NCI-H2029 treated with DMSO at 0.1 percent for 48 hours (cell line): ENCODE data around the gene SLC12A2.

ENCODE experiments used
- DNase-seq: peaks from one replicate; lab custom pipeline; 2025; lab: John Stamatoyannopoulos, UW

SLC12A2 gene

GRCh38 chr5:128172102-128172501 is 88.5 kb downstream of the SLC12A2 start:
- DNase-seq: no peak

GRCh38 chr5:128174951-128175350 is 91.4 kb downstream of the SLC12A2 start:
- no peak for DNase-seq

DNA sequence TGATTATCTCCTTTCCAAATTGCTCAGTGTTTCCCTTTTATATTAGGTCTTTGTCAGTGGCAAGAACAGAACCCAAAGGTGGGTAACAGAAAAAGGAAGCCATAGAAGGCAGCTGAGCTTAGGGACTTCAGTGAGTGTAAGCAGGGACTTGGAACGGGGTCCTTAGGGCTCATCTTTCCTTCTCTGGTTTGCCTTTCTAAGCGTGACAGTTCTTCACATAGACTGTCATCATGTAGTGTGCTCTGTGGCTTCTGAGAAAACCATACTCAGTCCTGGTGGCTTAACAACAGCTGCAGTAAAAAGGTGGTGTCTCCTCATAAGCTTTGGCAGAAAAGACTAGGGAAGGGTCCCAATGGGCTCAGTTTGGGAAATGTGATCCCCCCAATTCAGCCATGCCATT is 108.8 kb downstream of the SLC12A2 start:
- no peak for DNase-seq

DNA sequence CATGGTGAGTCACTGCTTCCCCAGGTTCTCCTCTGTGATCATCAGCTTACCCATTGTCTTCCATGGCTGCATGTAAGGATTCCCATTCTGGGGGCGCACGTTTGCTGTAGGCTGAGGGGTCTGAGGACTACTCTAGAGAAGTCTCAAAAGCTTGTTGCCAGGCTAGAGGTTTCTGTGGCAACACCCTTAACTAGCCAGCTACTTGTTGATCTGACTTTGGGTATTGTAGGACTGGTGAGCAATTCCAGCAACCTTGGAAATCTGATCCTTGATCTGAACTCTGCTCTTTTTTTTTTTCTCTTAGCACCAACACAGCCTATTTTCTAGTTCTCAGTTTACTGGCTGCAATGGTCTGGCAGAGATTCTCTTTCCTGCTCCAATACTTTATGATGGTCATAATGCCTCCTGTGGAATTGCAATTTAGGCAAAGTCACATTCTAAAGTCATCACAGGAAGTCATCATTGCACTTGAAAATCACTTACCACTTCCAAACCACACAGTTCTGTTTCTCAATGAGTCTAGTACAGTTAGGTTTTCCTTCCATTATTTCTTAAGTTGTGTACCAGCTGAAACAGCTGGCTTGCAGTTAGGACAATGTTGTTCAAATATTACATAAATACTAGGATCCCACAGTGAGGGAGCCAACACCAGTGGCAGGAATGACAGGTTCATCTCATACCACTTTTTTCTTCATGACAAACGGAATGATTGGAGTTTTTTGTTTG is 110.3 kb downstream of the SLC12A2 start:
- DNase-seq: no peak

DNA sequence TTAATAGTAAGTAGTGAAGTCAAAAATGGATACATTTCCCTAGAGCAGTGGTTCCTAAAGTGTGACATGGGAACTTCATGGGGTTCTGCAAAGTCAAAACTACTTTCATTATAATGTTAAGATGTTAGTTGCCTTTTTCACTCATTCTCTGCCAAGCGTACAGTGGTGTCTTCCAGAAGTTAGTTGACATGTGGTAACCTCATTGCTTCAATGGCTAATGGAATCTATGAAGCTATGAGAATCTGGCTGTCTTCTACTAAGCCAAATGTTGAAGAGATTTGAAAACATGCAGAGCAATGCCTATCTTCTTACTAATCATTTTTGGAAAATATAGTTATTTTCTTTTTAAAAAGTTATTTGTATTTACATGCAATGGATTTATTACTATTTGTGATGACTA is 111.8 kb downstream of the SLC12A2 start:
- DNase-seq: no peak

DNA sequence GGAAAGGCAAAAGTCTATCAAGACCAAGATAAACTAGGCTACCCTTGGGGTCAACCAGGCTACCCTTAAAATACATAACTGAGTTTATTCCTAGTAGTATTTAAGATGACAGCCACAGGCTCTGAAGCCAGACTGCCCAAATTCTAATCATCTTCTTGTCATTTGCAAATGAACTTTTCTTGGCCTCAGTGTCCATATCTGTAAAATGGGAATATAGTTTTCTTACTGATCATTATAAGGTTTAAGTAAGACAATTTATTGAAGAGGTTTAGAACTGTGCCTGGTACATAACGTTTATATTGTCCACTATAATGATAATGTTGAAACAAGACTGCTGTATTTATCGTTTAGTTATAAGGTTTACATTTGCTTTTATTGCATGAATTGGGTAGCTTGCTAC is 112.5 kb downstream of the SLC12A2 start:
- no peak for DNase-seq

DNA sequence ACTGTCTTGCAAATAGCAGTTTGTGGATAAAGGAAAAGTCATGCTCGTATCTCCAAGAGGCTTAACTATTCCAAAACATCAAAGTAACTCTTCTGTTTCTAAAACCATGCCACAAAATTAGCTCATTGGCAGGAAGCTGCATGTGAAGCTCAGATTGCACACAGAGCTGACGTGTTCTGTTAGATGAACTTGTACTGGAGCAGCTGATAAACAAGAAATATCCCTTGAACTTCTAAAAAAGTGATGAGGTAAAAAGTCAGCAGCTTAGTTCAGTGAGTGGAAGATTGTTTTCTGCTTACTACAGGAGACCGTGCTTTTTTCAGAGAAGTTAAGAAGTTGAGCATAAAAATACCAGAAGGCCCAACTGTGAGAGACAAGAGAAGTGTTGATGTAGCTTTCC is 113.2 kb downstream of the SLC12A2 start:
- no peak for DNase-seq

- no peak for DNase-seq
These were observed 114.4 kb downstream of the SLC12A2 start for GRCh38 chr5:128197896-128198522.

- DNase-seq: no peak
These were observed 115.5 kb downstream of the SLC12A2 start for GRCh38 chr5:128199104-128199503.

- DNase-seq: no peak
These were observed 116.0 kb downstream of the SLC12A2 start for GRCh38 chr5:128199611-128200010.

- DNase-seq: no peak
These were observed 117.7 kb downstream of the SLC12A2 start for GRCh38 chr5:128201065-128201926.

DNA sequence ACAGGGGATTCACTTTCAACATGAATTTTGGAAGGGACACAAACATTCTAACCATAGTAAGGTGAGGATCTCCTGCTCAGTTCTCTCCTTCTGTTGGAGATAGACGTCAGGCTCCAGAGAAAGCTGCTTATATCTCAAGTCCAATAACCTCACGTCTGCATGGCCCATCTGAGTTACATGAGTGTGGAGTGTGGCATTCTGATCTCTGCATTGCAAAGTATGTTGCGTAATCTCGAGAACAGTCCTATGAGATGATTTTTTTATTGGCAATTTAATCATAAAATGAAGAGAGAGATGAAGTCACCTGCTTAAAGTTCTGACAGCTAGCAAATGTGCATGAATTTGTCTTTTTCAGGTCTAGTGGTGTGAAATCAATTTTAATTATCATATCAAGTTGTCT is 118.8 kb downstream of the SLC12A2 start:
- no peak for DNase-seq

DNA sequence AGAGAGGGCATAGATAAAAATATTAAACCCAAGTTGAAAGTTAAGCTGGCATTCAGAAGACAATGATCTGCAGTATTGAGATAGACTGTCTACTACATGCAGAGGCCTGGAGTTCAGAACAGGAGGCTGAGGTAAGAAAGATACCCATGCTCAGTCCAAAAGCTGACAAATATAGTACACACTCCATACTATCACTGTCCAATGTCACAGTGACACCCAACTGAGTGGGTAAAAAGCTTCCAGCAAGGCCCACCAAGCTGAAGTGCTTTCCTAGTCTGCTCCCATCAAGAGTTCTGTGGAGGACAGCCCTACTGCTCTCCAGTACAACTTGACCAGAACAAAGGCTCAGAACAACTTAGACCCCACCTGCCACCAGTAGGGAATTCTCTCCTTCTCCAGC is 124.9 kb downstream of the SLC12A2 start:
- no peak for DNase-seq

DNA sequence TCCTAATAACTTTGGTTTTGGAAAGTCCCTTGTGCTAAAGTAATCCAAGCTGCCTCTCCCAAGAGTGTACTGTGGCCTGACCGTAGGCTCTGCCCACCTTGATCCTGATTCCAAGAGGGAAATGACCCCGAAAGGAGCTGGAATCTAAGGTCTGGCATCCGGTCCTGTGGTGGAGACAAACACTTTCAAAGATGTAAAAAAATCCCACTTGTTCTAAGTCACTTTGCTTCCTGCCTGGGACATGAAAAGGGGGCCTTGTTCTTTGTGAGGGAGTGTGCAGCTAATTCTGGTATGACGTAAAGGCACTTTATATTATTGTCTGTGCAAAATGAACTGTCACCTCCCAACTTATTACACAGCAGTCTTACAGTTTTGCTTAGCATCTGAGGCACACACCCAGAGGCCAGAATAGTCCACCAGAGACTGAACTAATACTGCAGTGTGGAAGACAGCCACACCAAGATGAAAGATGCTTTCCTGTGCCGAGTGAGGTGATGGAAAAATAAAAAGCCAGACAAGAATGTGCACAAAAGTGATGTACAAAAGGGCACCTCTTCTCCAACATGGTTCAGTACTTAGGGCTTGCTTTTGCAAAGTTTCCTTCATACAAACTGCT is 128.7 kb downstream of the SLC12A2 start:
- DNase-seq: no peak

GRCh38 chr5:128213340-128213739 is 129.8 kb downstream of the SLC12A2 start:
- peak; percentile 24 for DNase-seq

GRCh38 chr5:128213833-128214232 is 130.3 kb downstream of the SLC12A2 start:
- no peak for DNase-seq

GRCh38 chr5:128216285-128216684 is 132.7 kb downstream of the SLC12A2 start:
- no peak for DNase-seq

- no peak for DNase-seq
These were observed 133.4 kb downstream of the SLC12A2 start for GRCh38 chr5:128216860-128217531.

DNA sequence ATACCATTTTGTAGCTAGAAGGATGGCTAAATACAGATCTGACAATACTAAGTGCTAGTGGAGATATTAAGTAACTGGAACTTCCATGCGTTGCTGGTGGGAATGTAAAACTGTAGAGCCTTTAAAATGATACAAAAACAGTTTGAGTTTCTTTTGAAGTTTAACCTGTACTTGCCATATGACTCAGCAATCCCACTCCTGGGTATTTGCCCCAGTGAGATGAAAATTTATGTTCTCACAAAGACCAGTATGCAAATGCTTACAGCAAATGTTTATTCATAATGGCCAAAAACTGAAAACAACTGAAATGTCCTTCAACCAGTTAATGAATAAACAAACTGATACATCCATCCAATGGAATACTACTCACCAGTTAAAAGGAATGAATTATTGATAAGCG is 137.3 kb downstream of the SLC12A2 start:
- no peak for DNase-seq

DNA sequence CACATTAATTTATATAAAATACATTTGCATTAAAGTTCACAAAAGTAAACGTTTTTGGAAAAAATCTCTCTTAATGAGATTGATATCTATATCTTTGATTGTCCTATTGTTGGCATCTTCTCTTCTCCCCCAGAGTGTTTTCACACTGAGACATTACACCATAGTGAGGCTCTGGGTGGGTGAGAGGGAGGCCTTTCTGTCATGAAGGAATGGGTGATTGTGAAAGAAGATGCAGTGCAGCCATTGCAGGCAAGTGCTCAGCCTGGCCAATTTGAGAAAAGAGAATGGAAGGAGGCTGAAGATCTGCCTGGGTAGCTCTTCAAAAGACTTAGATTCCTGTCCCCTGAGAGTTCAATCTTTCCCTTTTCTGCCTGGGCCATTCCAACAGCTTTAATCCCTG is 140.8 kb downstream of the SLC12A2 start:
- no peak for DNase-seq

DNA sequence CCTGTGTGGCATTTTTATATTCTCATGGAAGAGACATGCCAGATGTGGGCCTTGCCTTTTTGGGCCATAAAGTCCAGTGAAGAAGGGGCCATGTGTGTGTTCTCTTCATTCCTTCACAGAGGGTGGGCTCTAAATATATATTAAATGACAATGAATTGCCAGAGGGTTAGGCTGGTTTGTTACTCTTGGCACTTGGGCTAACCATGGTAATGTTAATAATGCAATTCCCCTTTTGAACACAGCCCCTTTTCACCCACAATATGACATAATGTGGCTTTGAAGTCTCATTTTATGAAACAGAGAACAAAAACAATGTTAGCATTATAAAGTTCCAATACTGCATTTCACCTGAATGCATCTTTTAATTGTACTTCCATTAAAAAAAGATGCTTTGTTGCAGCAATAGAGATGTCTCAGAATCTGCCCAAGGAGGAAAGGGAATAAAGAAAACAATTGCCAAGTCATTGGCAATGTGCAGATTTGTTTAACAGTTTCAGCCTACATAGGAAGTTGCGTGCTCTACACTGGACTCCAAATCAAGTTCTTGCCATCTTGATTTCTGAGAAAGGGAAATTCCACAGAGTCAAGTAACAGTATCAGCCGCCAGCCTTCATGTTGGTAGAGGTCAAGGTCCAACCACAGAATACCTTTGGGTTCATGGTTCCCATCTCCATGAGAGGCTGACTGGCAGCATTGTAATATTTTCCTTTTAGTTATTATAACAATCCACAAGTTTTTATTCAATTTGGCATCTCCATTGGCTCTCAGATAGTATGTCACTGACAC is 141.9 kb downstream of the SLC12A2 start:
- no peak for DNase-seq
